Small intestine (tissue), 7 donors: ENCODE data around the gene CDCA3. TPM values are rescaled to one million over a fixed set of nuclear protein-coding genes. Genes with fewer than 3 reads are reported as not detected.

Experiments used
- DNase-seq, 2 donors: peaks; one replicate each; pipeline versions ENCODE4 v3.0.0 to v3.0.0-alpha.2; 2013
- FAIRE-seq: peaks from 2 replicates; lab custom pipeline; 2012; peaks lifted over from hg19 to GRCh38; lab: Jason Lieb, UNC
- H3K27ac ChIP-seq, 3 donors: one replicate each; pipeline ENCODE4 v1.5.1; 2013; ENCODE audit warnings: low read length in 2 of 3, mild to moderate bottlenecking in 2 of 3, control low read depth in 1 of 3, inconsistent platforms in 1 of 3, low read depth in 1 of 3, moderate library complexity in 1 of 3
- H3K27me3 ChIP-seq, 3 donors: one replicate each; pipeline ENCODE4 v1.6.1; 2013; ENCODE audit warnings: low read length in 3 of 3, inconsistent platforms in 1 of 3; ENCODE audit not compliant: control insufficient read depth in 3 of 3, insufficient read depth in 3 of 3
- H3K36me3 ChIP-seq, 3 donors: one replicate each; pipeline ENCODE4 v1.6.1; 2013; ENCODE audit warnings: low read length in 3 of 3, inconsistent platforms in 1 of 3, low read depth in 1 of 3, mild to moderate bottlenecking in 1 of 3, moderate library complexity in 1 of 3; ENCODE audit not compliant: control insufficient read depth in 3 of 3, insufficient read depth in 2 of 3
- H3K4me1 ChIP-seq, 3 donors: one replicate each; pipeline ENCODE4 v1.6.1; 2013; ENCODE audit warnings: low read length in 2 of 3, inconsistent platforms in 1 of 3, low read depth in 1 of 3, mild to moderate bottlenecking in 1 of 3, moderate library complexity in 1 of 3; ENCODE audit not compliant: control insufficient read depth in 3 of 3, insufficient read depth in 2 of 3
- H3K4me3 ChIP-seq, 3 donors: one replicate each; pipeline ENCODE4 v1.5.1; 2013; ENCODE audit warnings: low read length in 3 of 3, control low read depth in 1 of 3, inconsistent platforms in 1 of 3, low read depth in 1 of 3, mild to moderate bottlenecking in 1 of 3, moderate library complexity in 1 of 3
- H3K9me3 ChIP-seq, 2 donors: one replicate each; pipeline ENCODE4 v1.6.1; 2013; ENCODE audit warnings: low read depth in 1 of 2, low read length in 1 of 2; ENCODE audit not compliant: control insufficient read depth in 2 of 2, insufficient read depth in 1 of 2
- WGBS, 3 donors: extraction: QIAGEN DNeasy Blood & Tissue Kit; methylation state at CpG; one replicate each; pipeline ENCODE4 v1.1.7; 2013; 5-methylcytosine and 5-hydroxymethylcytosine counted together
- polyA plus RNA-seq, 4 donors: library from polyadenylated mRNA; stranded (reverse) in 3 of 4; unstranded in 1 of 4; fragments of 200-250 nt in 3 of 4; fragments of 120-200 nt in 1 of 4; gene quantifications; one replicate each; pipeline versions ENCODE4 v1.2.1 to v1.2.3, GENCODE V29; 2013
- donor health status: healthy with polysubstance abuse.
- donor health status: control.
- donor health status: control.
- donor health status: Bipolar disorder and iron deficiency.
- donor health status: healthy.

CDCA3 gene
- polyA plus RNA-seq, 4 donors, result 30.3 to 99.1 (median 49.0) TPM

DNA sequence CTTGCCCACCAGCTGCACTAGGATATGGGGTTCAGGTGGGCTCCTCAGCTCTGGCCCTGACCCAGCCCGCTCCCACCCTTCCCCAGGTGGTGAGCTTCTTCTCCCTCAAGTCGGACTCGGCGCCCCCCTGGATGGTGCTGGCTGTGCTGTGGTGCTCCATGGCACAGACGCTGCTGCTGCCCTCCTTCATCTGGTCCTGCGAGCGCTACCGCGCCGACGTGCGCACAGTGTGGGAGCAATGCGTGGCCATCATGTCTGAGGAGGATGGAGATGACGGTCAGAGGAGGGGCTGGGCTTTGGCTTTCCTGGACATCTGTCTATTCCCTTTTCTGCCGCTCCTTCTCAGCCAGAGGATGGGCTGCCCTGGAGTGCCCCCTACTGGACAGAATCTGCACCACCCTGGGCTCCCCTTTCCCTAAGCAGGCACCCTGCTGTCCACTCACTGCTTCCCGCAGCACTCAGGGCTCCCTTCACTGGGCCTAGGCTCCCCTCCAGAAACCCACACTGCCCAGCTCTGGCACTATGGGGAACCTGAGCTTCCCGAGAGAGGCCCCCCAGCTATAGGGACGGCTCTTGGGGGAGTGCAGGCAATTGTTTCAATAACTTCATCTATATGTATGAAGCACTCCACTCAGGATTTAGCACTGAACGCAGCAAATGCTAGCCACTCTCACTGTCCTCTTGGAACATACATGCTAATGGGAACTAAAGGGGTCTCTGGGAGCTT lies 25.5 kb downstream of the CDCA3 start:
- Histone ChIP-seq H3K4me3 (peak overlapping the region in 1 of 3 donors; percentile 1), H3K27me3 (peaks cover 0 to 63% (median 2%) of the 10 kb centered on the region in 3 donors), H3K27ac (no peak overlapping the region), H3K36me3 (peaks cover 0 to 13% (median 0%) of the 10 kb centered on the region in 3 donors), H3K4me1 (peaks cover 0 to 36% (median 7%) of the 10 kb centered on the region in 3 donors), H3K9me3 (no peaks in the 10 kb centered on the region)
- 4 to 12% (median 10%) methylated on average over 19 of the region's 19 CpGs for WGBS, 3 donors
- no peak for FAIRE-seq
- DNase-seq, result peak; percentile 76 to 91

GRCh38 chr12:6824901-6825381 lies 26.1 kb downstream of the CDCA3 start:
- Histone ChIP-seq H3K4me3 (peak overlapping the region in 1 of 3 donors; percentile 1), H3K4me1 (peaks cover 0 to 37% (median 7%) of the 10 kb centered on the region in 3 donors), H3K27ac (no peak overlapping the region), H3K27me3 (peaks cover 0 to 69% (median 2%) of the 10 kb centered on the region in 3 donors), H3K36me3 (peaks cover 0 to 8% (median 0%) of the 10 kb centered on the region in 3 donors), H3K9me3 (no peaks in the 10 kb centered on the region)
- FAIRE-seq, result no peak
- no peak for DNase-seq
- WGBS, 3 donors, result 38 to 48% (median 46%) methylated on average over 11 to 12 of the region's 12 CpGs

DNA sequence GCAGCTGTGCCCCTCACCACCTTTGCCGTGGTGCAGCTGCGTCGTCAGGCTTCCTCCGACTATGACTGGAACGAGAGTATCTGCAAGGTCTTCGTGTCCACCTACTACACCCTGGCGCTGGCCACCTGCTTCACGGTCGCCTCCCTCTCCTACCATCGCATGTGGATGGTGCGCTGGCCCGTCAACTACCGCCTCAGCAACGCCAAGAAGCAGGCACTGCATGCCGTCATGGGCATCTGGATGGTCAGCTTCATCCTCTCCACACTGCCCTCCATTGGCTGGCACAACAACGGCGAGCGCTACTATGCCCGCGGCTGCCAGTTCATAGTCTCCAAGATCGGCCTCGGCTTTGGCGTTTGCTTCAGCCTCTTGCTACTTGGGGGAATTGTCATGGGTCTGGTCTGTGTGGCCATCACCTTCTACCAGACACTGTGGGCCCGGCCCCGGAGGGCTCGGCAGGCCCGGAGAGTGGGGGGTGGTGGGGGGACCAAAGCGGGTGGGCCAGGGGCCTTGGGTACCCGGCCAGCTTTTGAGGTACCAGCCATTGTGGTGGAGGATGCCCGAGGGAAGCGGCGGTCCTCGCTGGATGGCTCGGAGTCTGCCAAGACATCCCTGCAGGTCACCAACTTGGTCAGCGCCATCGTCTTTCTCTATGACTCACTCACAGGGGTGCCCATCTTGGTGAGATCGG lies 26.9 kb downstream of the CDCA3 start:
- H3K9me3 ChIP-seq, result no peaks in the 10 kb centered on the region
- DNase-seq (no peak), FAIRE-seq (no peak)
- peaks cover 0 to 4% (median 0%) of the 10 kb centered on the region in 3 donors for H3K36me3 ChIP-seq
- H3K27ac ChIP-seq, result no peak overlapping the region
- H3K4me3 ChIP-seq, result no peak overlapping the region
- 63 to 86% (median 67%) methylated on average over 34 to 37 of the region's 37 CpGs for WGBS, 3 donors
- H3K27me3 ChIP-seq, result peaks cover 0 to 69% (median 2%) of the 10 kb centered on the region in 3 donors
- peaks cover 0 to 32% (median 5%) of the 10 kb centered on the region in 3 donors for H3K4me1 ChIP-seq

DNA sequence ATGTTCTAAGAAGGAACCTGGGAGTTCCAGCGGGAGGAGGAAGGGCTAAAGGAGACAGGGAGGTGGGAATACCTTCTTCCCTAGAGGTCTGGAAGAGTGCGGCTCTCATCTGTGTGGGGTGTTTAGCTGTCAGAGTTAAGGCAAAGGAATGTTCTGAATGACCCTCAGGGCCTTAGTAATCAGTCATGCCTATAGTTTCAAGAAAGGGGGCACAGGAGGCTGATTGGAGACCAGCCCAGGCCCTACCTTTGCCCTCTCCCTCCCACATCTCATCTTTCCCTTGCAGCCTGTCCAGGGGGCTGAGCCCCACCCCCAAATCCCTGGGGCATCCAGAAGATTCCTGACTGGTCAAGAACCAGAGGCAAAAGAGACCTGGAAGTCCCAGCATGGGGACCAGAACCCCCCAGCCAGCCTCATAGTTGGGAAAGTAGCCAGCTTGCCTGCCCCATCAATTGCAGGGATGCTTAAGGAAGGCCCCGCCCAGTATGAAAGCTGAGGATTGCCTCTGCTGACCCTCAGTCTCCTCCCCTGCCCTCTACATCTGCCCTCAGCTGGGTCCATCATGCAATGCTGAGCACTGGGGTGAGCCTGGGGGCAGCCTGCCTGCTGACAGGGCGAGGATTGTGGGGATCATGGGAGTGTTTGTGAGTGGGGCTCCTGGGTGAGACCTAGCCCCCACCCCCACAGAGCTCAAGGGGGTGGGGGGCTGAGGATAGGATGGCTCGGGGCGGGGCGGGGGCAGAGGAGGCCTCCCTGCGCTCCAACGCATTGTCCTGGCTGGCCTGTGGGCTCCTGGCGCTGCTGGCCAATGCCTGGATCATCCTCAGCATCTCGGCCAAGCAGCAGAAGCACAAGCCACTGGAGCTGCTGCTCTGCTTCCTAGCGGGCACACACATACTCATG lies 27.7 kb downstream of the CDCA3 start:
- H3K27me3 ChIP-seq, result peaks cover 0 to 65% (median 2%) of the 10 kb centered on the region in 3 donors
- no peaks in the 10 kb centered on the region for H3K9me3 ChIP-seq
- 54 to 77% (median 59%) methylated on average over 12 of the region's 12 CpGs for WGBS, 3 donors
- H3K4me1 ChIP-seq, result peaks cover 0 to 32% (median 4%) of the 10 kb centered on the region in 3 donors
- DNase-seq, result no peak
- no peak for FAIRE-seq
- H3K36me3 ChIP-seq, result peaks cover 0 to 4% (median 0%) of the 10 kb centered on the region in 3 donors
- H3K27ac ChIP-seq, result no peak overlapping the region
- no peak overlapping the region for H3K4me3 ChIP-seq

- 48 to 63% (median 62%) methylated on average over 7 of the region's 7 CpGs for WGBS, 3 donors
- H3K4me3 ChIP-seq, result no peak overlapping the region
- FAIRE-seq, result no peak
Observed at GRCh38 chr12:6822426-6823135, 28.5 kb downstream of the CDCA3 start.

GRCh38 chr12:6821591-6822425 lies 29.3 kb downstream of the CDCA3 start, which contains the start of gene GPR162:
Gene GPR162 (plus strand): TSS chr12:6821821. CDS start chr12:6823899, 2,078 bp downstream.
- Histone ChIP-seq H3K9me3 (no peaks in the 10 kb centered on the region), H3K4me3 (peak within 1 kb of the TSS in 2 of 3 donors; percentile 2 to 39), H3K4me1 (peaks cover 0 to 24% (median 0%) of the 10 kb centered on the region in 3 donors), H3K27ac (peak within 1 kb of the TSS in 2 of 3 donors; percentile 13 to 59), H3K27me3 (peaks cover 0 to 65% (median 2%) of the 10 kb centered on the region in 3 donors), H3K36me3 (peaks cover 0 to 8% (median 0%) of the 10 kb centered on the region in 3 donors)
- FAIRE-seq, result no peak
- peak in 1 of 2 donors; percentile 66 for DNase-seq
- WGBS, 3 donors, result 1 to 5% (median 2%) methylated on average over 10 to 28 of the region's 28 CpGs

More at GRCh38 chr12:6822426-6823135, 28.5 kb downstream of the CDCA3 start:
- Histone ChIP-seq H3K27ac (no peak overlapping the region), H3K27me3 (peaks cover 0 to 65% (median 2%) of the 10 kb centered on the region in 3 donors), H3K9me3 (no peaks in the 10 kb centered on the region), H3K4me1 (peaks cover 0 to 31% (median 0%) of the 10 kb centered on the region in 3 donors), H3K36me3 (peaks cover 0 to 4% (median 0%) of the 10 kb centered on the region in 3 donors)
- DNase-seq, result no peak

- H3K4me3 ChIP-seq, result no peak overlapping the region
- peaks cover 0 to 21% (median 0%) of the 10 kb centered on the region in 3 donors for H3K4me1 ChIP-seq
- no peak for DNase-seq
- H3K27ac ChIP-seq, result no peak overlapping the region
- WGBS, 3 donors, result 70 to 86% (median 75%) methylated on average over 5 of the region's 5 CpGs
- H3K36me3 ChIP-seq, result peaks cover 0 to 3% (median 0%) of the 10 kb centered on the region in 3 donors
- no peak for FAIRE-seq
- H3K27me3 ChIP-seq, result peaks cover 0 to 53% (median 2%) of the 10 kb centered on the region in 3 donors
- H3K9me3 ChIP-seq, result no peaks in the 10 kb centered on the region
Observed at GRCh38 chr12:6820166-6820565, 30.9 kb downstream of the CDCA3 start.
